ENCODE measurements around the gene ARHGEF2.

ARHGEF2 gene

GRCh38 chr1:155954645-155955044, 23.7 kb downstream of the ARHGEF2 start:
- H2AFZ ChIP-seq (ENCODE audit: insufficient read depth, low read length, poor library complexity), result no peak overlapping the region
- no peaks in the 10 kb centered on the region for H3K4me1 ChIP-seq (ENCODE audit: control insufficient read depth in 1 of 2, insufficient read depth in 2 of 2, low read length in 2 of 2)
- no peaks in the 10 kb centered on the region for H3K27me3 ChIP-seq (ENCODE audit: insufficient read depth, low read length)
- H3K18ac ChIP-seq (ENCODE audit: low read length), result no peak overlapping the region
- no CpG with 5 or more reads among the region's 3 CpGs for WGBS (ENCODE audit: extremely low coverage, insufficient coverage, insufficient read length)
- no peak overlapping the region for H3K4me3 ChIP-seq (ENCODE audit: low read depth, low read length)
- no peak overlapping the region for H2AK5ac ChIP-seq (ENCODE audit: low read length)
- H2BK12ac ChIP-seq (ENCODE audit: low read length), result no peak overlapping the region
- H3K79me2 ChIP-seq (ENCODE audit: control insufficient read depth, insufficient read depth, low read length, poor library complexity), result no peaks in the 10 kb centered on the region
- no peak overlapping the region for H4K8ac ChIP-seq (ENCODE audit: low read depth, low read length)
- H3K14ac ChIP-seq (ENCODE audit: low read length), result no peak overlapping the region
- H3K36me3 ChIP-seq (ENCODE audit: control insufficient read depth in 1 of 2, insufficient read depth in 2 of 2, low read length in 2 of 2), result peaks cover 63 to 73% of the 10 kb centered on the region in 2 experiments
- no peak overlapping the region for H3K27ac ChIP-seq (ENCODE audit: low read depth, low read length)
- no peaks in the 10 kb centered on the region for H3K79me1 ChIP-seq (ENCODE audit: low read length)
- peaks cover 2% of the 10 kb centered on the region for H3K9me3 ChIP-seq (ENCODE audit: insufficient read depth, low read depth, low read length)
- no peak overlapping the region for H4K91ac ChIP-seq (ENCODE audit: low read depth, low read length)
- H3K4ac ChIP-seq (ENCODE audit: low read depth, low read length), result no peak overlapping the region
- H3K9ac ChIP-seq (ENCODE audit: low read length), result no peak overlapping the region
- H3K23ac ChIP-seq (ENCODE audit: low read length), result no peak overlapping the region
- no peak overlapping the region for H2BK5ac ChIP-seq (ENCODE audit: low read depth, low read length, poor library complexity)
- no peak overlapping the region for H4K12ac ChIP-seq (ENCODE audit: low read depth, low read length)
- no peak overlapping the region for H3K4me2 ChIP-seq (ENCODE audit: low read length)
- no peak overlapping the region for H2BK120ac ChIP-seq (ENCODE audit: insufficient read depth, low read length, poor library complexity)
- DNase-seq, result no peak

GRCh38 chr1:155952505-155952890, 25.8 kb downstream of the ARHGEF2 start:
- Histone ChIP-seq H3K23ac (ENCODE audit: low read length) (no peak overlapping the region), H4K8ac (ENCODE audit: low read depth, low read length) (no peak overlapping the region), H3K9me3 (ENCODE audit: insufficient read depth, low read depth, low read length) (peaks cover 2% of the 10 kb centered on the region), H3K4me2 (ENCODE audit: low read length) (no peak overlapping the region), H3K4me1 (ENCODE audit: control insufficient read depth in 1 of 2, insufficient read depth in 2 of 2, low read length in 2 of 2) (no peaks in the 10 kb centered on the region), H2BK120ac (ENCODE audit: insufficient read depth, low read length, poor library complexity) (no peak overlapping the region), H3K14ac (ENCODE audit: low read length) (no peak overlapping the region), H3K4me3 (ENCODE audit: low read depth, low read length) (no peak overlapping the region), H2BK12ac (ENCODE audit: low read length) (no peak overlapping the region), H3K18ac (ENCODE audit: low read length) (no peak overlapping the region), H3K79me2 (ENCODE audit: control insufficient read depth, insufficient read depth, low read length, poor library complexity) (no peaks in the 10 kb centered on the region), H3K9ac (ENCODE audit: low read length) (no peak overlapping the region), H2AFZ (ENCODE audit: insufficient read depth, low read length, poor library complexity) (no peak overlapping the region), H3K4ac (ENCODE audit: low read depth, low read length) (no peak overlapping the region), H3K27me3 (ENCODE audit: insufficient read depth, low read length) (no peaks in the 10 kb centered on the region), H2BK5ac (ENCODE audit: low read depth, low read length, poor library complexity) (no peak overlapping the region), H3K36me3 (ENCODE audit: control insufficient read depth in 1 of 2, insufficient read depth in 2 of 2, low read length in 2 of 2) (peaks cover 61 to 69% of the 10 kb centered on the region in 2 experiments), H3K27ac (ENCODE audit: low read depth, low read length) (no peak overlapping the region), H2AK5ac (ENCODE audit: low read length) (no peak overlapping the region), H4K91ac (ENCODE audit: low read depth, low read length) (no peak overlapping the region), H3K79me1 (ENCODE audit: low read length) (no peaks in the 10 kb centered on the region), H4K12ac (ENCODE audit: low read depth, low read length) (no peak overlapping the region)
- DNase-seq, result no peak
- WGBS (ENCODE audit: extremely low coverage, insufficient coverage, insufficient read length), result no CpG with 5 or more reads among the region's 13 CpGs

- no peak overlapping the region for H3K27ac ChIP-seq (ENCODE audit: low read depth, low read length)
- H4K8ac ChIP-seq (ENCODE audit: low read depth, low read length), result no peak overlapping the region
- no peak overlapping the region for H3K4me2 ChIP-seq (ENCODE audit: low read length)
- no CpG with 5 or more reads among the region's 6 CpGs for WGBS (ENCODE audit: extremely low coverage, insufficient coverage, insufficient read length)
- no peaks in the 10 kb centered on the region for H3K4me1 ChIP-seq (ENCODE audit: control insufficient read depth in 1 of 2, insufficient read depth in 2 of 2, low read length in 2 of 2)
- no peak overlapping the region for H2BK5ac ChIP-seq (ENCODE audit: low read depth, low read length, poor library complexity)
- H3K79me1 ChIP-seq (ENCODE audit: low read length), result no peaks in the 10 kb centered on the region
- H2AK5ac ChIP-seq (ENCODE audit: low read length), result no peak overlapping the region
- no peak for DNase-seq
- H3K4me3 ChIP-seq (ENCODE audit: low read depth, low read length), result no peak overlapping the region
- H3K14ac ChIP-seq (ENCODE audit: low read length), result no peak overlapping the region
- H3K9me3 ChIP-seq (ENCODE audit: insufficient read depth, low read depth, low read length), result peaks cover 2% of the 10 kb centered on the region
- H3K79me2 ChIP-seq (ENCODE audit: control insufficient read depth, insufficient read depth, low read length, poor library complexity), result no peaks in the 10 kb centered on the region
- H3K4ac ChIP-seq (ENCODE audit: low read depth, low read length), result no peak overlapping the region
- no peak overlapping the region for H3K23ac ChIP-seq (ENCODE audit: low read length)
- H3K18ac ChIP-seq (ENCODE audit: low read length), result no peak overlapping the region
- H4K91ac ChIP-seq (ENCODE audit: low read depth, low read length), result no peak overlapping the region
- H4K12ac ChIP-seq (ENCODE audit: low read depth, low read length), result no peak overlapping the region
- H3K36me3 ChIP-seq (ENCODE audit: control insufficient read depth in 1 of 2, insufficient read depth in 2 of 2, low read length in 2 of 2), result peaks cover 64 to 70% of the 10 kb centered on the region in 2 experiments
- no peak overlapping the region for H3K9ac ChIP-seq (ENCODE audit: low read length)
- H2BK120ac ChIP-seq (ENCODE audit: insufficient read depth, low read length, poor library complexity), result no peak overlapping the region
- no peak overlapping the region for H2AFZ ChIP-seq (ENCODE audit: insufficient read depth, low read length, poor library complexity)
- H2BK12ac ChIP-seq (ENCODE audit: low read length), result no peak overlapping the region
- no peaks in the 10 kb centered on the region for H3K27me3 ChIP-seq (ENCODE audit: insufficient read depth, low read length)
Observed at GRCh38 chr1:155951753-155952504, 26.4 kb downstream of the ARHGEF2 start.

- Histone ChIP-seq H3K18ac (ENCODE audit: low read length) (no peak overlapping the region), H3K23ac (ENCODE audit: low read length) (no peak overlapping the region), H3K9me3 (ENCODE audit: insufficient read depth, low read depth, low read length) (peaks cover 2% of the 10 kb centered on the region), H4K12ac (ENCODE audit: low read depth, low read length) (no peak overlapping the region), H3K27ac (ENCODE audit: low read depth, low read length) (no peak overlapping the region), H4K8ac (ENCODE audit: low read depth, low read length) (no peak overlapping the region), H3K14ac (ENCODE audit: low read length) (no peak overlapping the region), H4K91ac (ENCODE audit: low read depth, low read length) (no peak overlapping the region), H3K4me3 (ENCODE audit: low read depth, low read length) (no peak overlapping the region), H3K4me1 (ENCODE audit: control insufficient read depth in 1 of 2, insufficient read depth in 2 of 2, low read length in 2 of 2) (no peaks in the 10 kb centered on the region), H3K4ac (ENCODE audit: low read depth, low read length) (no peak overlapping the region), H3K79me2 (ENCODE audit: control insufficient read depth, insufficient read depth, low read length, poor library complexity) (no peaks in the 10 kb centered on the region), H2AK5ac (ENCODE audit: low read length) (no peak overlapping the region), H3K36me3 (ENCODE audit: control insufficient read depth in 1 of 2, insufficient read depth in 2 of 2, low read length in 2 of 2) (peaks cover 62 to 74% of the 10 kb centered on the region in 2 experiments), H3K9ac (ENCODE audit: low read length) (no peak overlapping the region), H3K79me1 (ENCODE audit: low read length) (no peaks in the 10 kb centered on the region), H2BK5ac (ENCODE audit: low read depth, low read length, poor library complexity) (no peak overlapping the region), H3K4me2 (ENCODE audit: low read length) (no peak overlapping the region), H3K27me3 (ENCODE audit: insufficient read depth, low read length) (no peaks in the 10 kb centered on the region), H2AFZ (ENCODE audit: insufficient read depth, low read length, poor library complexity) (no peak overlapping the region), H2BK120ac (ENCODE audit: insufficient read depth, low read length, poor library complexity) (no peak overlapping the region), H2BK12ac (ENCODE audit: low read length) (no peak overlapping the region)
- WGBS (ENCODE audit: extremely low coverage, insufficient coverage, insufficient read length), result no CpG with 5 or more reads among the region's 27 CpGs
- DNase-seq, result no peak
Observed at GRCh38 chr1:155950829-155951228, 27.5 kb downstream of the ARHGEF2 start.

Data from trophoblast cell (in vitro differentiated cells and primary cell).